Ascending aorta (tissue), 2 donors: ENCODE measurements around the gene MYL10. TPM values are rescaled to one million over a fixed set of nuclear protein-coding genes. Genes with fewer than 3 reads are reported as not detected.

Source experiments
- DNase-seq, 2 donors: peaks; one replicate each; pipeline ENCODE4 v3.0.0-alpha.2; 2019; ENCODE audit warnings: low spot score in 2 of 2
- H3K27ac ChIP-seq, 2 donors: fragments of 200-600 bp; sonication (generic); one replicate each; pipeline ENCODE4 v1.5.1; 2016 to 2017; ENCODE audit warnings: mild to moderate bottlenecking in 1 of 2
- H3K27me3 ChIP-seq: fragments of 200-600 bp; sonication (generic); one replicate; pipeline ENCODE4 v1.5.1; 2017
- H3K36me3 ChIP-seq, 2 donors: fragments of 200-600 bp; sonication (generic); one replicate each; pipeline ENCODE4 v1.5.1; 2016
- H3K4me1 ChIP-seq, 2 donors: fragments of 200-600 bp; sonication (generic); one replicate each; pipeline ENCODE4 v1.5.1; 2016 to 2017; ENCODE audit warnings: mild to moderate bottlenecking in 1 of 2
- H3K4me3 ChIP-seq, 2 donors: fragments of 200-600 bp; sonication (generic); one replicate each; pipeline ENCODE4 v1.5.1; 2016 to 2017; ENCODE audit warnings: mild to moderate bottlenecking in 1 of 2
- H3K9me3 ChIP-seq, 2 donors: fragments of 200-600 bp; sonication (generic); one replicate each; pipeline ENCODE4 v1.5.1; 2016
- intact Hi-C: fragments of 100-400 bp; cut with DNase I; formaldehyde crosslinking; loops from one replicate; pipeline ENCODE4 v1.15.1; 2023
- total RNA-seq: library from RNA; depleted of rRNA; stranded (reverse); fragments of >200 nt; gene quantifications from one replicate; pipeline ENCODE4 v1.1.0, GENCODE V29; 2016
- TF ChIP-seq, protein P1 (sequence below), 3 experiments: fragments of 200-600 bp in 2 of 3; fragments of 450-650 bp in 1 of 3; sonication (generic) in 2 of 3; IDR thresholded peaks; one replicate each; pipeline ENCODE4 v1.5.1; 2016 to 2019; ENCODE audit warnings: antibody characterized with exemption in 3 of 3, mild to moderate bottlenecking in 1 of 3, moderate library complexity in 1 of 3

Gene MYL10
- total RNA-seq, 1 donor from 2014 or later = not detected

DNA sequence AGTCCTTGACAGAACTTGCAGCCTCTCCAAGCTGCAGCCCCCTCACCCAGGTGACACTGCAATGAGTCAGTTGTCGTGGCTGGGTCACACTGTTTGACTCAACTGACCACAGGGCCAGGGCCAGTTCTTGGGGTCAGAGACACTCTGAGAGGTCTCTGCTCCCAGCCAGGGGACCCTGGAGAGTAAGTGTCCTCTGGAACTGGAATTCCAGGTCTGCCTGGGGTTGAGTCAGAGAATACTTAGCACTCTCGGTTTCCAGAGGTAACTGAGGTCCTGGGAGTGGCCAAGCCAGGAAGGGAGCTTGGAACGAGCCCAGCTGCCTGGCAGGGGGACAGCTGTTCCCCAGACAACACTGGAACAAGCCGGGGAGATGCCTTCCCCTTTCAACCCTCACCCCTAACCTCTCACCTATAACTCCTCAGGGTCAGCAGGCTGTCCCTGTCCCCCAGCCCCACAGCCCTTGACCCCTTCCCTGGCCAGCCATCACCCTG is 2.2 kb upstream of the MYL10 start:
- Histone ChIP-seq H3K9me3 (no peaks in the 10 kb centered on the region), H3K27ac (no peak overlapping the region), H3K4me3 (no peak overlapping the region), H3K27me3 (no peaks in the 10 kb centered on the region), H3K36me3 (no peaks in the 10 kb centered on the region), H3K4me1 (no peaks in the 10 kb centered on the region)
- DNase-seq = no peak
- intact Hi-C loops = no loop called here
- TF ChIP-seq, protein P1, sequence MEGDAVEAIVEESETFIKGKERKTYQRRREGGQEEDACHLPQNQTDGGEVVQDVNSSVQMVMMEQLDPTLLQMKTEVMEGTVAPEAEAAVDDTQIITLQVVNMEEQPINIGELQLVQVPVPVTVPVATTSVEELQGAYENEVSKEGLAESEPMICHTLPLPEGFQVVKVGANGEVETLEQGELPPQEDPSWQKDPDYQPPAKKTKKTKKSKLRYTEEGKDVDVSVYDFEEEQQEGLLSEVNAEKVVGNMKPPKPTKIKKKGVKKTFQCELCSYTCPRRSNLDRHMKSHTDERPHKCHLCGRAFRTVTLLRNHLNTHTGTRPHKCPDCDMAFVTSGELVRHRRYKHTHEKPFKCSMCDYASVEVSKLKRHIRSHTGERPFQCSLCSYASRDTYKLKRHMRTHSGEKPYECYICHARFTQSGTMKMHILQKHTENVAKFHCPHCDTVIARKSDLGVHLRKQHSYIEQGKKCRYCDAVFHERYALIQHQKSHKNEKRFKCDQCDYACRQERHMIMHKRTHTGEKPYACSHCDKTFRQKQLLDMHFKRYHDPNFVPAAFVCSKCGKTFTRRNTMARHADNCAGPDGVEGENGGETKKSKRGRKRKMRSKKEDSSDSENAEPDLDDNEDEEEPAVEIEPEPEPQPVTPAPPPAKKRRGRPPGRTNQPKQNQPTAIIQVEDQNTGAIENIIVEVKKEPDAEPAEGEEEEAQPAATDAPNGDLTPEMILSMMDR (IDR thresholded peaks at IDR 0.05) = no peak

- no peak overlapping the region for H3K27ac ChIP-seq
- H3K4me1 ChIP-seq = no peaks in the 10 kb centered on the region
- H3K9me3 ChIP-seq = no peaks in the 10 kb centered on the region
- no peaks in the 10 kb centered on the region for H3K27me3 ChIP-seq
- no peak for DNase-seq
- TF ChIP-seq, protein P1 (IDR thresholded peaks at IDR 0.05) = no peak
- H3K36me3 ChIP-seq = no peaks in the 10 kb centered on the region
- H3K4me3 ChIP-seq = no peak overlapping the region
- intact Hi-C loops = no loop called here
Observed at GRCh38 chr7:101630591-101630990, 1.5 kb upstream of the MYL10 start.

DNA sequence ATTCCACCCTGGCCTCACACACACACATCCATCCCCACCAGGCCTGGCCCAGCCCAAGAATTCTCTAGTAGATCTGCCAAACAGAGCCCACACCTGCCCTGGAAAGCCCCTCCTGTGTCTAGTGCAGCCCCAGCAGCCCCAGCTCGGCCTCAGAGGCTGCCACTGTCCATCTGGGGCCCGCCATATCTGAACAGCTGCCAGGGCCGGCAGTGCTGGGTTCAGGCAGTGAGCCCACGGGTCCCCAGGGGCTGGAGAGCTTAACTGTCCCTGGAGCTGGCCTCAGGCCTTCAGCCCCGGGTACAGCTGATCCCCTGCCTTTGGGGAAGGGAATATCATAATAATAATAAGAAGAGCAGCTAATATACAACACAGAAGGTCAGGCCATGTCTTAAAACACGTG is 574 bp downstream of the MYL10 start:
- TF ChIP-seq, protein P1 (IDR thresholded peaks at IDR 0.05) = no peak
- no peak for DNase-seq
- Histone ChIP-seq H3K27me3 (no peaks in the 10 kb centered on the region), H3K27ac (no peak overlapping the region), H3K9me3 (no peaks in the 10 kb centered on the region), H3K4me3 (no peak overlapping the region), H3K4me1 (no peaks in the 10 kb centered on the region), H3K36me3 (no peaks in the 10 kb centered on the region)
- intact Hi-C loops = no loop called here

DNA sequence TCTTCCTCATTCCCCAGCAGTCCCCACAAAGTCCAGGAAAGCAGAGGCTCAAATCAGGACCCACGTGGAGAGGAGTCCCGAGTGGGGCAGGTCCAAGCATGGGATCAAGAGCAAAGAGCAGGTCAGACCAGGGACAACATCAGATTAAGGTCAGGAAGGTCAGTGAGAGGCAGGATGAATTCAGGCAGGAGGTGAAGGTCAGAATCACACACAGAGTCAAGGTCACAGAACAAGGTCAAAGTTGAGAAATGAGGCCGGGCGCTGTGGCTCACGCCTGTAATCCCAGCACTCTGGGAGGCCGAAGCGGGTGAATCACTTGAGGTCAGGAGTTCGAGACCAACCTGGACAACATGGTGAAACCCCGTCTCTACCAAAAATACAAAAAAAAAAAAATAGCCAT is 2.3 kb downstream of the MYL10 start:
- no peak for DNase-seq
- TF ChIP-seq, protein P1 (IDR thresholded peaks at IDR 0.05) = no peak
- Histone ChIP-seq H3K4me3 (no peak overlapping the region), H3K4me1 (no peaks in the 10 kb centered on the region), H3K36me3 (no peaks in the 10 kb centered on the region), H3K27me3 (no peaks in the 10 kb centered on the region), H3K9me3 (no peaks in the 10 kb centered on the region), H3K27ac (no peak overlapping the region)
- intact Hi-C loops = no loop called here

GRCh38 chr7:101626069-101626671 is 2.9 kb downstream of the MYL10 start:
- intact Hi-C loops = no loop called here
- no peak overlapping the region for H3K4me3 ChIP-seq
- no peaks in the 10 kb centered on the region for H3K9me3 ChIP-seq
- H3K27ac ChIP-seq = no peak overlapping the region
- no peaks in the 10 kb centered on the region for H3K27me3 ChIP-seq
- H3K36me3 ChIP-seq = no peaks in the 10 kb centered on the region
- no peak for DNase-seq
- no peaks in the 10 kb centered on the region for H3K4me1 ChIP-seq
- TF ChIP-seq, protein P1 (IDR thresholded peaks at IDR 0.05) = no peak
